ENCODE results near the gene MAP1LC3B. TPM values are rescaled to one million over a fixed set of nuclear protein-coding genes. Genes with fewer than 3 reads are reported as not detected.
A peak's percentile ranks its signal among the peaks of the same experiment; 100 is the strongest.

MAP1LC3B gene
- total and polyA plus RNA-seq, 2 experiments from 2014 or later, result 43.9 to 226 TPM

GRCh38 chr16:87415441-87415840 lies 23.3 kb downstream of the MAP1LC3B start:
- H3K9me3 ChIP-seq (ENCODE audit: low read depth), result no peaks in the 10 kb centered on the region
- DNase-seq, result no peak
- H3K9ac ChIP-seq, result no peak overlapping the region
- H3K9me2 ChIP-seq (ENCODE audit: insufficient read depth), result no peaks in the 10 kb centered on the region
- peaks cover 27% of the 10 kb centered on the region for H3K36me3 ChIP-seq (ENCODE audit: low read depth)
- H2AFZ ChIP-seq, result no peak overlapping the region
- no peak overlapping the region for H3K27ac ChIP-seq
- H3K27me3 ChIP-seq (replicated peaks; ENCODE audit: insufficient read depth), result no peaks in the 10 kb centered on the region
- no peak overlapping the region for H3K4me3 ChIP-seq
- no peaks in the 10 kb centered on the region for H3K4me1 ChIP-seq (ENCODE audit: insufficient read depth)
- WGBS, 2 experiments (ENCODE audit: low coverage in 1 of 2, low lambda C conversion rate in 2 of 2, missing lambda C conversion rate in 2 of 2), result 86 to 93% methylated on average over 7 to 9 of the region's 9 CpGs
- H3K79me2 ChIP-seq (ENCODE audit: insufficient read depth), result 0 out of 2 replicates have a peak, but pooled peaks cover 9% of the 10 kb centered on the region
- H3F3A ChIP-seq (ENCODE audit: insufficient read depth), result no peaks in the 10 kb centered on the region
- in situ Hi-C loops (cut with MboI), result no loop called here
- no peaks in the 10 kb centered on the region for H4K20me1 ChIP-seq (ENCODE audit: insufficient read depth)
- no peak for TF ChIP-seq EZH2 (IDR thresholded peaks at IDR 0.05; ENCODE audit: insufficient read depth, poor library complexity, severe bottlenecking)
- TF ChIP-seq EZH2phosphoT487 (IDR thresholded peaks at IDR 0.05; ENCODE audit: insufficient read depth, low read depth), result no peak
- H3K4me2 ChIP-seq (ENCODE audit: unreplicated experiment), result no peak overlapping the region

- no peaks in the 10 kb centered on the region for H4K20me1 ChIP-seq (ENCODE audit: insufficient read depth)
- no peaks in the 10 kb centered on the region for H3K4me1 ChIP-seq (ENCODE audit: insufficient read depth)
- DNase-seq, result peak; percentile 75
- H3F3A ChIP-seq (ENCODE audit: insufficient read depth), result no peaks in the 10 kb centered on the region
- no peak for TF ChIP-seq EZH2phosphoT487 (IDR thresholded peaks at IDR 0.05; ENCODE audit: insufficient read depth, low read depth)
- TF ChIP-seq EZH2 (IDR thresholded peaks at IDR 0.05; ENCODE audit: insufficient read depth, poor library complexity, severe bottlenecking), result no peak
- no peak overlapping the region for H3K27ac ChIP-seq
- peaks cover 9% of the 10 kb centered on the region; the same call in 1 of the 2 replicates for H3K79me2 ChIP-seq (ENCODE audit: insufficient read depth)
- no peak overlapping the region for H3K9ac ChIP-seq
- 85 to 87% methylated on average over 23 of the region's 23 CpGs for WGBS, 2 experiments (ENCODE audit: low coverage in 1 of 2, low lambda C conversion rate in 2 of 2, missing lambda C conversion rate in 2 of 2)
- H3K9me2 ChIP-seq (ENCODE audit: insufficient read depth), result no peaks in the 10 kb centered on the region
- H3K9me3 ChIP-seq (ENCODE audit: low read depth), result no peaks in the 10 kb centered on the region
- in situ Hi-C loops (cut with MboI), result no loop called here
- H3K27me3 ChIP-seq (replicated peaks; ENCODE audit: insufficient read depth), result no peaks in the 10 kb centered on the region
- H3K36me3 ChIP-seq (ENCODE audit: low read depth), result peaks cover 21% of the 10 kb centered on the region
- no peak overlapping the region for H3K4me2 ChIP-seq (ENCODE audit: unreplicated experiment)
- H3K4me3 ChIP-seq, result no peak overlapping the region
- no peak overlapping the region for H2AFZ ChIP-seq
Observed at GRCh38 chr16:87416826-87417527, 24.8 kb downstream of the MAP1LC3B start.

GRCh38 chr16:87417528-87417910 lies 25.4 kb downstream of the MAP1LC3B start:
- 96 to 97% methylated on average over 13 of the region's 13 CpGs for WGBS, 2 experiments (ENCODE audit: low coverage in 1 of 2, low lambda C conversion rate in 2 of 2, missing lambda C conversion rate in 2 of 2)
- H2AFZ ChIP-seq, result no peak overlapping the region
- DNase-seq, result no peak
- H3K4me1 ChIP-seq (ENCODE audit: insufficient read depth), result no peaks in the 10 kb centered on the region
- TF ChIP-seq EZH2 (IDR thresholded peaks at IDR 0.05; ENCODE audit: insufficient read depth, poor library complexity, severe bottlenecking), result no peak
- no peak for TF ChIP-seq EZH2phosphoT487 (IDR thresholded peaks at IDR 0.05; ENCODE audit: insufficient read depth, low read depth)
- no peaks in the 10 kb centered on the region for H3K9me2 ChIP-seq (ENCODE audit: insufficient read depth)
- H3F3A ChIP-seq (ENCODE audit: insufficient read depth), result no peaks in the 10 kb centered on the region
- H3K27ac ChIP-seq, result no peak overlapping the region
- no peaks in the 10 kb centered on the region for H4K20me1 ChIP-seq (ENCODE audit: insufficient read depth)
- H3K36me3 ChIP-seq (ENCODE audit: low read depth), result peaks cover 22% of the 10 kb centered on the region
- in situ Hi-C loops (cut with MboI), result no loop called here
- H3K27me3 ChIP-seq (replicated peaks; ENCODE audit: insufficient read depth), result no peaks in the 10 kb centered on the region
- no peaks in the 10 kb centered on the region for H3K9me3 ChIP-seq (ENCODE audit: low read depth)
- H3K9ac ChIP-seq, result no peak overlapping the region
- H3K79me2 ChIP-seq (ENCODE audit: insufficient read depth), result peaks cover 9% of the 10 kb centered on the region; the same call in 1 of the 2 replicates
- H3K4me3 ChIP-seq, result no peak overlapping the region
- H3K4me2 ChIP-seq (ENCODE audit: unreplicated experiment), result no peak overlapping the region

- in situ Hi-C loops (cut with MboI), result no loop called here
- H3F3A ChIP-seq (ENCODE audit: insufficient read depth), result no peaks in the 10 kb centered on the region
- H3K36me3 ChIP-seq (ENCODE audit: low read depth), result peaks cover 29% of the 10 kb centered on the region
Observed at GRCh38 chr16:87418216-87418615, 26.1 kb downstream of the MAP1LC3B start.

More at GRCh38 chr16:87418216-87418615, 26.1 kb downstream of the MAP1LC3B start:
- TF ChIP-seq EZH2phosphoT487 (IDR thresholded peaks at IDR 0.05; ENCODE audit: insufficient read depth, low read depth) (no peak), EZH2 (IDR thresholded peaks at IDR 0.05; ENCODE audit: insufficient read depth, poor library complexity, severe bottlenecking) (no peak)
- Histone ChIP-seq H3K9ac (no peak overlapping the region), H3K79me2 (ENCODE audit: insufficient read depth) (peaks cover 9% of the 10 kb centered on the region; the same call in 1 of the 2 replicates), H3K4me1 (ENCODE audit: insufficient read depth) (no peaks in the 10 kb centered on the region), H3K4me2 (ENCODE audit: unreplicated experiment) (no peak overlapping the region), H2AFZ (no peak overlapping the region), H3K9me2 (ENCODE audit: insufficient read depth) (no peaks in the 10 kb centered on the region), H4K20me1 (ENCODE audit: insufficient read depth) (no peaks in the 10 kb centered on the region), H3K27me3 (replicated peaks; ENCODE audit: insufficient read depth) (no peaks in the 10 kb centered on the region), H3K4me3 (no peak overlapping the region), H3K27ac (no peak overlapping the region), H3K9me3 (ENCODE audit: low read depth) (no peaks in the 10 kb centered on the region)
- 94 to 95% methylated on average over 18 of the region's 18 CpGs for WGBS, 2 experiments (ENCODE audit: low coverage in 1 of 2, low lambda C conversion rate in 2 of 2, missing lambda C conversion rate in 2 of 2)
- no peak for DNase-seq

Measured in GM23248 (cell line).